Activated naive CD8-positive, alpha-beta T cell treated with anti-CD3 and anti-CD28 coated beads for 36 hours (primary cell): Measurements from ENCODE around the gene ATP5F1C. TPM values are rescaled to one million over a fixed set of nuclear protein-coding genes. Genes with fewer than 3 reads are reported as not detected.

Experiments
- DNase-seq: peaks from one replicate; pipeline ENCODE4 v3.0.0; 2021
- H3K27ac Mint-ChIP-seq: one replicate; pipeline ENCODE4 v1.8.0; 2022; ENCODE audit warnings: mild to moderate bottlenecking, moderate library complexity, mixed read lengths
- H3K27me3 Mint-ChIP-seq: one replicate; pipeline ENCODE4 v1.8.0; 2022; ENCODE audit warnings: mild to moderate bottlenecking, mixed read lengths
- H3K36me3 Mint-ChIP-seq: one replicate; pipeline ENCODE4 v1.8.0; 2021; ENCODE audit warnings: mild to moderate bottlenecking, mixed read lengths
- H3K4me1 Mint-ChIP-seq: one replicate; pipeline ENCODE4 v1.8.0; 2021; ENCODE audit warnings: mixed read lengths
- H3K4me3 Mint-ChIP-seq: one replicate; pipeline ENCODE4 v1.8.0; 2022; ENCODE audit warnings: mild to moderate bottlenecking, moderate library complexity, mixed read lengths
- H3K9me3 Mint-ChIP-seq: one replicate; pipeline ENCODE4 v1.8.0; 2022; ENCODE audit warnings: mixed read lengths
- total RNA-seq, 2 experiments: library from RNA; stranded (reverse); gene quantifications; one replicate each; pipeline ENCODE4 v1.2.3, GENCODE V29; 2021

ATP5F1C gene
- total RNA-seq, 2 experiments from 2014 or later: 322 to 324 TPM

GRCh38 chr10:7855205-7855604, 67.2 kb downstream of the ATP5F1C start:
- no peaks in the 10 kb centered on the region for H3K27me3 Mint-ChIP-seq
- H3K36me3 Mint-ChIP-seq: peaks cover 36% of the 10 kb centered on the region
- no peak overlapping the region for H3K27ac Mint-ChIP-seq
- H3K9me3 Mint-ChIP-seq: peaks cover 3% of the 10 kb centered on the region
- peaks cover 21% of the 10 kb centered on the region for H3K4me1 Mint-ChIP-seq
- DNase-seq: no peak
- H3K4me3 Mint-ChIP-seq: no peak overlapping the region

GRCh38 chr10:7856678-7857077, 68.7 kb downstream of the ATP5F1C start:
- H3K27me3 Mint-ChIP-seq: no peaks in the 10 kb centered on the region
- peaks cover 42% of the 10 kb centered on the region for H3K36me3 Mint-ChIP-seq
- no peak for DNase-seq
- peaks cover 5% of the 10 kb centered on the region for H3K9me3 Mint-ChIP-seq
- no peak overlapping the region for H3K27ac Mint-ChIP-seq
- peaks cover 16% of the 10 kb centered on the region for H3K4me1 Mint-ChIP-seq
- no peak overlapping the region for H3K4me3 Mint-ChIP-seq

GRCh38 chr10:7857262-7857661, 69.3 kb downstream of the ATP5F1C start:
- H3K27ac Mint-ChIP-seq: no peak overlapping the region
- no peak for DNase-seq
- peaks cover 11% of the 10 kb centered on the region for H3K9me3 Mint-ChIP-seq
- H3K4me1 Mint-ChIP-seq: peaks cover 16% of the 10 kb centered on the region
- no peak overlapping the region for H3K4me3 Mint-ChIP-seq
- peaks cover 45% of the 10 kb centered on the region for H3K36me3 Mint-ChIP-seq
- H3K27me3 Mint-ChIP-seq: no peaks in the 10 kb centered on the region

Other genes with a start within 250 kb of the ATP5F1C start
- gene ITIH5, start 121.2 kb upstream of the ATP5F1C start, total RNA-seq: not detected
- gene ITIH2, start 84.9 kb upstream of the ATP5F1C start, total RNA-seq: not detected
- gene KIN, start 184 bp upstream of the ATP5F1C start, total RNA-seq: 10 to 100 TPM; 15.6 to 15.7 TPM
- 10 to 100 TPM; 16.8 to 17.0 TPM for gene TAF3, start 30.3 kb downstream of the ATP5F1C start, total RNA-seq